HEK293 (cell line): ENCODE measurements around the gene SPATS1.

ENCODE experiments used
- GLI2 ChIP-seq: fragments of 450-650 bp; formaldehyde crosslinking; IDR thresholded peaks from 2 replicates; pipeline ENCODE4; 2017; ENCODE audit warnings: missing biosample characterization, missing genetic modification characterization, low read depth, borderline replicate concordance
- HOXC10 ChIP-seq: sonication (generic); formaldehyde crosslinking; IDR thresholded peaks from 2 replicates; pipeline ENCODE4 v1.8.1; 2023; ENCODE audit warnings: mild to moderate bottlenecking, missing genetic modification reagents
- KLF7 ChIP-seq: fragments of 450-650 bp; formaldehyde crosslinking; IDR thresholded peaks from 2 replicates; pipeline ENCODE4 v1.5.1; 2016; ENCODE audit warnings: missing biosample characterization, missing genetic modification characterization, borderline replicate concordance
- PRDM10 ChIP-seq: fragments of 450-650 bp; formaldehyde crosslinking; IDR thresholded peaks from 2 replicates; pipeline ENCODE4 v1.5.1; 2016; ENCODE audit warnings: missing biosample characterization, missing genetic modification characterization
- RBAK ChIP-seq: fragments of 450-650 bp; formaldehyde crosslinking; IDR thresholded peaks from 2 replicates; pipeline ENCODE4 v1.5.1; 2016; ENCODE audit warnings: missing biosample characterization, missing genetic modification characterization
- SP7 ChIP-seq: fragments of 450-650 bp; formaldehyde crosslinking; IDR thresholded peaks from 2 replicates; pipeline ENCODE4 v1.5.1; 2016; ENCODE audit warnings: missing biosample characterization, missing genetic modification characterization
- TCF7L2 ChIP-seq: IDR thresholded peaks from 2 replicates; pipeline ENCODE4 v1.6.1; 2011; ENCODE audit warnings: low read depth, mild to moderate bottlenecking, inconsistent platforms, low read length, moderate library complexity, borderline replicate concordance
- TSHZ1 ChIP-seq: fragments of 450-650 bp; formaldehyde crosslinking; IDR thresholded peaks from 2 replicates; pipeline ENCODE4 v1.5.1; 2016; ENCODE audit warnings: missing biosample characterization, missing genetic modification characterization, borderline replicate concordance
- ZBTB21 ChIP-seq: fragments of 450-650 bp; formaldehyde crosslinking; IDR thresholded peaks from 2 replicates; pipeline ENCODE4 v1.5.1; 2017; ENCODE audit warnings: missing biosample characterization, missing genetic modification characterization
- ZBTB26 ChIP-seq: fragments of 450-650 bp; formaldehyde crosslinking; optimal IDR thresholded peaks from 2 replicates; pipeline ENCODE3; 2016; ENCODE audit warnings: missing biosample characterization, mild to moderate bottlenecking, missing genetic modification characterization
- ZNF112 ChIP-seq: fragments of 450-650 bp; formaldehyde crosslinking; IDR thresholded peaks from 2 replicates; pipeline ENCODE4 v1.5.0; 2017; ENCODE audit warnings: missing biosample characterization, missing genetic modification characterization
- ZNF174 ChIP-seq: fragments of 450-650 bp; formaldehyde crosslinking; IDR thresholded peaks from 2 replicates; pipeline ENCODE4 v1.5.0; 2017; ENCODE audit warnings: missing biosample characterization, mild to moderate bottlenecking, missing genetic modification characterization
- ZNF214 ChIP-seq: fragments of 450-650 bp; formaldehyde crosslinking; IDR thresholded peaks from 2 replicates; pipeline ENCODE4 v1.5.1; 2017; ENCODE audit warnings: missing biosample characterization, mild to moderate bottlenecking, missing genetic modification characterization, borderline replicate concordance
- ZNF239 ChIP-seq: fragments of 450-650 bp; formaldehyde crosslinking; IDR thresholded peaks from 2 replicates; pipeline ENCODE4 v1.5.1; 2016; ENCODE audit warnings: missing biosample characterization, missing genetic modification characterization
- ZNF266 ChIP-seq: fragments of 450-650 bp; formaldehyde crosslinking; IDR thresholded peaks from 2 replicates; pipeline ENCODE4 v1.5.1; 2016; ENCODE audit warnings: missing biosample characterization, missing genetic modification characterization, low read depth
- ZNF292 ChIP-seq: fragments of 450-650 bp; formaldehyde crosslinking; IDR thresholded peaks from 2 replicates; pipeline ENCODE4 v1.5.1; 2016; ENCODE audit warnings: low read depth, missing biosample characterization, missing genetic modification characterization, borderline replicate concordance
- ZNF398 ChIP-seq: fragments of 450-650 bp; formaldehyde crosslinking; IDR thresholded peaks from 2 replicates; pipeline ENCODE4 v1.5.1; 2017; ENCODE audit warnings: missing biosample characterization, missing genetic modification characterization
- ZNF518A ChIP-seq: fragments of 450-650 bp; formaldehyde crosslinking; conservative IDR thresholded peaks from 2 replicates; pipeline ENCODE4 v1.5.1; 2016; ENCODE audit warnings: low read depth, missing biosample characterization, missing genetic modification characterization
- ZNF626 ChIP-seq: fragments of 450-650 bp; sonication (Bioruptor Pico); formaldehyde crosslinking; IDR thresholded peaks from 2 replicates; pipeline ENCODE4 v1.5.1; 2018; ENCODE audit warnings: missing biosample characterization, missing genetic modification characterization, inconsistent platforms
- ZNF629 ChIP-seq: fragments of 450-650 bp; formaldehyde crosslinking; IDR thresholded peaks from 2 replicates; pipeline ENCODE4 v1.5.1; 2017; ENCODE audit warnings: missing biosample characterization, missing genetic modification characterization
- ZNF670 ChIP-seq: fragments of 450-650 bp; formaldehyde crosslinking; IDR thresholded peaks from 2 replicates; pipeline ENCODE4 v1.5.1; 2016; ENCODE audit warnings: missing biosample characterization, missing genetic modification characterization, low read depth
- ZNF792 ChIP-seq: fragments of 450-650 bp; formaldehyde crosslinking; IDR thresholded peaks from 2 replicates; pipeline ENCODE4 v1.5.1; 2016; ENCODE audit warnings: missing biosample characterization, missing genetic modification characterization
- ZNF830 ChIP-seq: fragments of 450-650 bp; IDR thresholded peaks from 2 replicates; pipeline ENCODE4 v1.5.0; 2018; ENCODE audit warnings: missing biosample characterization, missing genetic modification characterization, low read depth, mild to moderate bottlenecking, moderate library complexity
- ZSCAN16 ChIP-seq: fragments of 450-650 bp; formaldehyde crosslinking; IDR thresholded peaks from 2 replicates; pipeline ENCODE4 v1.5.1; 2016; ENCODE audit warnings: missing biosample characterization, missing genetic modification characterization

SPATS1 gene

GRCh38 chr6:44387346-44388134 lies 45.1 kb downstream of the SPATS1 start, which contains the start of gene CDC5L (continued):
- TF ChIP-seq ZNF518A (tag by site-specific recombination) = no peak
- TF ChIP-seq ZNF292 (tag by site-specific recombination) = no peak
- TF ChIP-seq ZSCAN16 = no peak
- TF ChIP-seq PRDM10 (tag by site-specific recombination) = peak; percentile 71
- no peak for TF ChIP-seq ZNF112 (tag by site-specific recombination)
- TF ChIP-seq KLF7 = no peak
- peak; percentile 99 for TF ChIP-seq ZBTB21 (tag by site-specific recombination)
- TF ChIP-seq ZNF629 (tag by site-specific recombination) = peak; percentile 100
- no peak for TF ChIP-seq ZNF830 (tag by site-specific recombination)
- no peak for TF ChIP-seq ZNF792 (tag by site-specific recombination)
- no peak for TF ChIP-seq HOXC10 (CRISPR knock-in tag)
- no peak for TF ChIP-seq ZNF626 (tag by site-specific recombination)
- peak; percentile 78 for TF ChIP-seq ZNF398 (tag by site-specific recombination)
- no peak for TF ChIP-seq RBAK
- peak; percentile 78 for TF ChIP-seq SP7 (tag by site-specific recombination)
- no peak for TF ChIP-seq TSHZ1 (tag by site-specific recombination)
- TF ChIP-seq ZNF214 (tag by site-specific recombination) = no peak
- TF ChIP-seq TCF7L2 = peak; percentile 38; the same call in 1 of the 2 replicates
- TF ChIP-seq GLI2 (tag by site-specific recombination) = no peak
- no peak for TF ChIP-seq ZNF239 (tag by site-specific recombination)
- TF ChIP-seq ZNF670 (tag by site-specific recombination) = no peak
- no peak for TF ChIP-seq ZNF266 (tag by site-specific recombination)
- peak; percentile 40 for TF ChIP-seq ZBTB26 (tag by site-specific recombination)
- no peak for TF ChIP-seq ZNF174 (tag by site-specific recombination)
